ENCODE results near the gene COPZ1. TPM values are rescaled to one million over a fixed set of nuclear protein-coding genes. Genes with fewer than 3 reads are reported as not detected.

Gene COPZ1
- total and polyA plus RNA-seq, 9 of the 15 experiments (the other 6 are each of a cell fraction or from before 2014, with no cell fraction given) = 137 to 487 (median 233) TPM

DNA sequence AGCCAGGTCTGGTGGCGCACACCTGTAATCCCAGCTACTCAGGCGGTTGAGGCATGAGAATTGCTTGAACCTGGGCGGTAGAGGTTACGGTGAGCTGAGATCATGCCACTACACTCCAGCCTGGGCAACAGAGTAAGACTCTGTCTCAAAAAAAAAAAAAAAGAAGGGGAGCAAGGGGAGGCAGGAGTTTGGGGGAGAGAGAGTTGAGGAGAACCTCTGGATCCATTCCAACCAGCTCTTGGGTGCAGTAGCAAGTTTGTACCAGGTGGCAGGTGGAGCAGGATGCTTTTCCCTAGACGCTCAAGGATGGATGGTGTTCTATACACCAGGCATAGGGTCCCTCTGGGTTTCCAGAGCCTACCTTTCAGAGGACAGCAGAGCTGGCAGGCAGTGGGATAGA is 26.0 kb upstream of the COPZ1 start (continued):
- TF ChIP-seq ZBTB2 (IDR thresholded peaks at IDR 0.05) (0 out of 2 replicates have a peak, but pooled peaks have one; percentile 19), HDAC2 (IDR thresholded peaks at IDR 0.05) (0 out of 2 replicates have a peak, but pooled peaks have one; percentile 16), ZSCAN32 (CRISPR knock-in tag; IDR thresholded peaks at IDR 0.05) (no peak), WHSC1 (IDR thresholded peaks at IDR 0.05; ENCODE audit: low read length) (no peak), BRD9 (IDR thresholded peaks at IDR 0.05; ENCODE audit: low read depth, partially characterized antibody) (peak; percentile 44), SIN3A (IDR thresholded peaks at IDR 0.05; ENCODE audit: borderline replicate concordance in 2 of 2, control insufficient read depth in 1 of 2, low read depth in 2 of 2, low read length in 2 of 2) (peak in 1 of 2 experiments; percentile 56; a peak in 1 of 4 replicates)
- TF ChIP-seq, protein P1, sequence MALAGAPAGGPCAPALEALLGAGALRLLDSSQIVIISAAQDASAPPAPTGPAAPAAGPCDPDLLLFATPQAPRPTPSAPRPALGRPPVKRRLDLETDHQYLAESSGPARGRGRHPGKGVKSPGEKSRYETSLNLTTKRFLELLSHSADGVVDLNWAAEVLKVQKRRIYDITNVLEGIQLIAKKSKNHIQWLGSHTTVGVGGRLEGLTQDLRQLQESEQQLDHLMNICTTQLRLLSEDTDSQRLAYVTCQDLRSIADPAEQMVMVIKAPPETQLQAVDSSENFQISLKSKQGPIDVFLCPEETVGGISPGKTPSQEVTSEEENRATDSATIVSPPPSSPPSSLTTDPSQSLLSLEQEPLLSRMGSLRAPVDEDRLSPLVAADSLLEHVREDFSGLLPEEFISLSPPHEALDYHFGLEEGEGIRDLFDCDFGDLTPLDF (CRISPR knock-in tag; IDR thresholded peaks at IDR 0.05) = no peak
